GM19395 (cell line): Measurements from ENCODE around the gene SYMPK.
"Not testable (repeated sequence)": the region's sequence is repeated elsewhere in the genome, so short reads cannot be mapped to it uniquely, and the experiment has no call there.

Source experiments
- ATAC-seq: cut with Tn5 transposase; IDR thresholded peaks from one replicate; pipeline ENCODE4 v1.9.1; 2021; ENCODE audit warnings: mild to moderate bottlenecking, moderate library complexity; ENCODE audit not compliant: unreplicated experiment

Gene SYMPK

GRCh38 chr19:45862564-45863334 lies at the start of gene SYMPK:
Gene SYMPK (minus strand): TSS chr19:45863147. CDS start chr19:45854495, 8,652 bp downstream.
- peak; percentile 84 for ATAC-seq

- no peak for ATAC-seq
Observed at GRCh38 chr19:45911291-45911690, 48.3 kb upstream of the SYMPK start.

- no peak for ATAC-seq
Observed at GRCh38 chr19:45908956-45909355, 46.0 kb upstream of the SYMPK start.

- ATAC-seq, result no peak
Observed at GRCh38 chr19:45906221-45906620, 43.3 kb upstream of the SYMPK start.

GRCh38 chr19:45905011-45905410 lies 42.1 kb upstream of the SYMPK start:
- ATAC-seq, result no peak

GRCh38 chr19:45902651-45903625 lies 40.0 kb upstream of the SYMPK start:
- ATAC-seq, result peak; percentile 84

GRCh38 chr19:45901912-45902650 lies 39.1 kb upstream of the SYMPK start, which contains the start of gene MYPOP:
Gene MYPOP (minus strand): TSS chr19:45902613. CDS start chr19:45901773, 840 bp downstream.
- no peak for ATAC-seq

GRCh38 chr19:45901432-45901911 lies 38.5 kb upstream of the SYMPK start:
- ATAC-seq, result no peak

- no peak for ATAC-seq
Observed at GRCh38 chr19:45900738-45901431, 37.9 kb upstream of the SYMPK start.

GRCh38 chr19:45899919-45900589 lies 37.1 kb upstream of the SYMPK start:
- ATAC-seq, result no peak

- ATAC-seq, result no peak
Observed at GRCh38 chr19:45899253-45899652, 36.3 kb upstream of the SYMPK start.

- ATAC-seq, result no peak
Observed at GRCh38 chr19:45897261-45897812, 34.4 kb upstream of the SYMPK start.

GRCh38 chr19:45895983-45896599 lies 33.1 kb upstream of the SYMPK start:
- not testable (repeated sequence) for ATAC-seq

- no peak for ATAC-seq
Observed at GRCh38 chr19:45895519-45895972, 32.6 kb upstream of the SYMPK start.

GRCh38 chr19:45890877-45891276 lies 27.9 kb upstream of the SYMPK start:
- ATAC-seq, result no peak

- no peak for ATAC-seq
Observed at GRCh38 chr19:45889210-45889885, 26.4 kb upstream of the SYMPK start.

- no peak for ATAC-seq
Observed at GRCh38 chr19:45887200-45887710, 24.3 kb upstream of the SYMPK start.
